Activated CD8-positive, alpha-beta memory T cell treated with anti-CD3 and anti-CD28 coated beads for 48 hours (primary cell): Measurements from ENCODE around the gene NT5DC1.
A peak's percentile ranks its signal among the peaks of the same experiment; 100 is the strongest.

Experiments
- DNase-seq, 3 experiments: peaks; one replicate each; pipeline ENCODE4 v3.0.0-alpha.2; 2020; ENCODE audit warnings: low read depth in 2 of 3, low spot score in 2 of 3

NT5DC1 gene

DNA sequence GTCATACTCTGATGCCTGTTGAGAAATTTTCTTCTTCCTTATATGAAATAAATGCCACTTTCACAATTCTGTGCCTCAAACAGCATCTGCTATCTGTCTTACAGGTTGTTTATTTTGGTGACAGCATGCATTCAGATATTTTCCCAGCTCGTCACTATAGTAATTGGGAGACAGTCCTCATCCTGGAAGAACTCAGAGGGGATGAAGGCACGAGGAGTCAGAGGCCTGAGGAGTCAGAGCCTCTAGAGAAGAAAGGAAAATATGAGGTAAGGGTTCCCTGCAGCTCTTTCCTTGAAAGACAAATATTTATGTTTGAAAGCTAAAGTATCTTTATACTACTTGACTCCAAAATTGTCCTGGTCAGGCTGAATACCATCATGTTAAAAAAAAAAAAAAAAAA, 137.4 kb downstream of the NT5DC1 start:
- no peak for DNase-seq

DNA sequence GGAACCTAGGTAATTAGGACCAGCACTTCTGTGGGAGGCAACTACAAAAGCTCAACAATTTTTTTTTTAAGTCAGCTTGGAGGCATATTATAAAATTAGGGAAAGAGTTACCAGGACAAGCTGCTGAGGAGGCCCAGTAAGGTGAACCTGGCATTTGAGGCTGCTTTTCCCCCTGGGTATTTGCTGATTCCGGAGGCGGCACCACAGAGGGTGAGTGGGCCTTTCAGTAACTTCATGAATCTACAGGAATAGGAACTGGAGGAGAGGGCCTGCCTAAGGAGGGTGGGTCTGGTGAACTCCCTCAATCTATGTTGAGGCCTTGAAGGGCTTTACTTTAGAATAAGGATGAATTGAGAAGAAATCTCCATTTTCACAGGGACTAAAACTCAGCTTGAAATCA, 138.6 kb downstream of the NT5DC1 start:
- no peak for DNase-seq

DNA sequence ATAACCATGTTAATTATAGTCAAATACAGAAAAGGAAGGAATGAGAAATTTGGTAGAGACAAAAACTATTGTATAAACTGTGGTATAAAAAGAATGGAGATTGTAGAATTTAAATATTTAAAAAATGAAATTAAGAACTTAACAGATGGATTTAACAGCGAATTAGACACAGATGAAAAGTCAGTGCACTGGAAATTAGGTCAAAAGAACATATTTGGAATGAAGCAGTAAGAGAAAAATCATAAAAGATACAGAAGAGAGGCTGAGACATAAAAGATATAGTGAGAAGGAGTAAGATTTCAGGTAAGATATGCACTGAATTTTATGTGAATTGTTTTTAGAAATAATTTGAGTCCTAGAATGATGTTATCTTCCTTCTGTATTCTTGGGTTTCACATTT, 139.2 kb downstream of the NT5DC1 start:
- DNase-seq: no peak

DNA sequence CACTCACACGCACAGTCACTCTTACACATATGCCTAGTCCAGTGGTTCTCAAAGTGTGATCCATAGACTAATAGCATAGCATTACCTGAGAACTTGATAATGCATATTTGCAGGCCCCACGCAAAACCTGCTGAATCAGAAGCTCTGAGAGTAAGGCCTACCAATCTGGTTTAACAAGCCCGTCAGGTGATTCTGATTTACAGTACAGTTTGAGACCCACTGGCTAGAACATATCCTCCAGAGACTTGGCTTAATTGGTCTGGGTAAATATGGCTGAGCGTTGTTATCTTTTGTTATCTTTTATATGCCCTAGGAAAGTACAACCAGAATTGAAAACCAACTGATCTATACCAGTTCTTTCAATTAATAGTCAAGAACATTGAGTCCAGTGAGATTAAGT, 143.6 kb downstream of the NT5DC1 start:
- DNase-seq: no peak

DNA sequence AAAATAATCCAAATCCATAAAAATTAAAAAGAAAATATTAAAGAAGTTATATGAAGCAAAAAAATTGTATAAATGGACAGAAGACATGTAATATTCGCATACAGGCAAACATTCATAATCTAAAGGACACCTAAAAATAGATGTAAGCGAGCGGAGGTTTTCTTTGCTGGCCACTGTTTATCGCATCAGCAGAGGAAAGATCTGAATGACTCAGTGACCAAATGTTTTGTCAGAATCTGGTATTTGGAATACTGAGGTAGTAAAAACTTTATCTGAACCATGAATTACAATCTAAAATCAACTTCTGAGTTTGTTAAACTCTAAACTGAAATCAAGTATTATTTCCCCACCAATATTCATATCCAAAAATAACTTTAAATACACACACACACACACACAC, 145.4 kb downstream of the NT5DC1 start:
- DNase-seq: no peak

DNA sequence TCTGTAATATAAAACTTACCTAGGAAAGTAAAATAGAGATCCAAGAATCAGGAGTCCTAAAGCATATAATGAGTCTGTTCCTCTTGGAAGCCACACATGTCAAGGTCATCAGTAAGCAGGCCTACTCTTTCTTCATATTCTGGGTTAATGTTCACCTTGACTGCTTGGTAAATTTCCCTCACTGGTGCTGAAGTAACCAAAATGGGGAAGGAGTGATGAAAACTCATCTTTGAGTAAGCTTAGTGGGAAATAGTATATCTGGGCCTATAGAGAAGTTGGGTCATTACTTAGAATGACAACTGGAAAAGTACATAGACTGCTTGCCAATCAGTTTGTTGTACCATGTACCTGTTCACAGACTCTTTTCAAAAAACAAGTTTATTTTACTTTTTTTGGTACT, 146.6 kb downstream of the NT5DC1 start:
- DNase-seq: no peak

DNA sequence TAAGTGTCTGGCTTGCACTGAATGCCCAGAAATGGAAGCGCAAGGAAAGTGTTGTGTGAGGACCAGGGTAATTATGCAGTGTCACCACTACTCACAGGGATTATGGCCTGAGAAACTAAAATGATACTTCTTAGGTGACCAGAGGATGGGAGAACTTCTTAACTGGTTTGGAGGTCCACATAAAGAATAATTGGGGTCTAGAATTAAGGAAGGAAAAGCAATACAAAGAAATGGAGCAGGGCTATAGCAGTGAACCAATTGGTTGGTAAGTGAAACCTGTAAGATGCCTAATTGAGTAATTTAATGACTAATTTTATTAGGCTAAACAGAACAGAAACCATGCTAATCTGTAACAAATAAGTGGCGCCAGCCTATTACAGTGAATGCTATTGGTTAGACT, 147.9 kb downstream of the NT5DC1 start:
- no peak for DNase-seq

DNA sequence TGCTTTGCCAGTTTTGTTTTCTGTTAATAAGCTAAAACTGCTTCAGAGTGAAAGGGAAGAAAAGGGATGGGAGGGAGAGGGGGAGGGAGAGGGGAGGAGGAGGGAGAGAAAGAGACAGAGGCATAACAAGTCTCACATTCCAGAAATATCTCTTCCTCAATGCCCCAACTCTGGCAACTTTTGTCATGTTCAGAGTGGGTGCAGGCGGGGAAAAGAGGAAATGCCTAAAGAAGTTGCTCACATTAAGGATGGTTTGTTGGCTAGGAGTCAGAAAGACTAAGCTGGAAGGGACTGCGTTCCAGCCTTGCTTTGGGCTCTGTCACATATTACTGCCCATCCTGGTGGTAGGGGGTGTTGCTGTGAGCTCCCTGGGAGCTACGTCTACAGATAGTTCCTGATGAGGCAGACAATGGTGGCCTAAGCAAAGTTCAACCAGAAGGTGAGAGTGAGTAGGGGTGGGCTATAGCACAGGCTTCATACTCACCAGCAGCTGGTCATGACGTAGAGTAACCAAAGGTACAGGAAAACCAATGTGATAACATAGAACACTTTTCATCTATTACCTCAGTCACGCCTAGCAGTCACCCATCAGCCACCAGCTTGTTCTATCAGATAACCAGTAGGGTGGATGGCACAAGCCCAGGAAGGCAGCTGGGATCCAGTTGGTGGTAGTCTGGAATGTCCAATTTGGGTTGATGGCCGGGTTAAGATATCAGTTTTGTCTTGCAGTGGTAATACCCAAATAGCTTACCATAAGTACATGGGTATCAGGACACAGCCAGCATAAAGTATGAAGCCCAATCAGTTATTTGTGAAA, 151.1 kb downstream of the NT5DC1 start:
- DNase-seq: no peak

DNA sequence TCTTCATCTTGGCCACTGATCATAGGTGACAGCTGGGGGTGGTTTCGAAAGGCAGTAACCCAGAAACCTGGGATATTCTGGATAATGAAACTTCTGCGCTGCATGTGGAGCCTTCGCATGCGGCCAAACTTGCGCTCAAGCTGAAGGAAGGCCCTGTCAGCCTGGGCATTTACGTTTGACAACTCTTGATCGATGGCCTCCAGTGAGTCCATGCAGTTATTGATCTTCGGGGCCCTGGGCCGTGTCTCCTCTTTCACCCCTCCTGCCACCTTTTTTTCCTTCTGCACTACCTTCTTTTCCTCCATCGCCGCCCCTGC, 152.5 kb downstream of the NT5DC1 start:
- no peak for DNase-seq

DNA sequence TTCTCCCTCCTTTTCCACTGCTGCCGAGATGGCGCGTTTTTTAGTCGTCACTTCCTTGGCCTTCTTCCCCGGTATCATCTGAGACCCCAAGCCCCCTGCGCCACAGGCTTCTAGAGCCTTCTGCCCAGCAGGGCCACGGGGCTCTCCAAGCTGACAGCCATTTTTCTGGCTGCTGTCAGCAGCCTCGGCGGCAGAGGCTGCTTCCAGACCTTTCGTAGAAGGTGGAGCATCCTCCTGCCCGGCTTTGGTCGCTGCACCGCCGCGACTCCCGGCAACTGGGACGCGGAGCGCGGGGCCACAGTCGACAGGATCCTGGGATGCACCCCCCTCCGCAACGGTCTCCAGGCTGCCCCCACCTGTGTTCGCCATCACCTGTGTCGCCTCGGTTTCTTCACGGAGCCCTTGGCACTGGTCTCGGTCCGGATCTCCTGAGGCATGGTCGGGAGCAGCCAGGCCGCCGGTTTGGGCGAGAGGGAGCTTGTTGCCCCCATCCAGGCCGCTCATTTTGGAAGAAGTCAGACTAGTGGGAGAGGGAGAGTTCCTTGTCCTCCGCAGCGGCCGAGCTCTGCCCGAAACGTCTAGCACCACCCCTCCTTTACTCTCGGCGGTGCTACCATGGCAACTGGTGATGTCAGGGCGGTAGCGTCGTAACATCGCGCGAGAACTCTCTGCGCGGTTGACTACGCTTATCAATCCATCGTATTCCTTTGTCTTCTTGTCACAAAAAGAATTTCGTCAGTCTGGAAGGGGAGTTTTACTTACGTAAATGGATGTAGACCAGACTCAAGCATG, 153.0 kb downstream of the NT5DC1 start, which contains the start of gene TSPYL4:
TSS of gene TSPYL4 (minus strand) at position 571 of the 792 bp plus-strand sequence. CDS start at position 504, 67 bp downstream.
- peak; percentile 60 to 72 (median 70) for DNase-seq

DNA sequence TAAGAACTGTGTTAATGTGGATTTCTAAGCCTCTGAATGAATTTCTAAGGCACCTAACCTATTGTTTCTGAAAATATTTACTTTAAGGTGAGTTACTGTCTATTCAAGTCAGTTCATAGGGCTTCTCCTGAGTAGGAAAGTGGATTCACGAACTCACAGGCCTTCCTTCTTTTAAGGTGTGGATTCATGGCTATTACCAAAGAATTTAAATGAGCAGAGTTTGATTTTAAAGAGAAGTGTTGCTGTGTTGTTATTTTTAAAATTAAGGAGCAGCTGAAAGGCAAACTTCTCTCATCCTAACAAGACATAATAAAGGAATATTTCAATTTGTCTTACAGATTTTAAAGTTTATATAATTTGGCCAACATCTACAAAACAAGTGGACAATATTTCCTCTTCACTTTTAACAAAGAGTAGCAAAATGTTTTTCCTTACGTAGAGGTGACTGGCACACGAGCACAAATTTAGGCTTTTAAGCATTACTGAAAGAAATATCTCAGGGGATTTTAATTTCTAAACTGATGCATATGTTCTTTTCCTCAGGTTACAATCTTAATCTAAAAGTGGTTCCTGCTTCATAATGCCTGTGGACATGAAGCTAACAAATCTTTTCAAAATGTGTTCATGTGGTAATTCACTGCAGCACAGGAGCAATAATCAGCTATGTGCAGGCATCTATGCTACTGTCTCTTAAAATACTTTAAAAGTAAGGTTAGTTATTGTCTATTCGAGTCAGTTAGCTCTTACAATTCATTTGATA, 153.8 kb downstream of the NT5DC1 start:
- no peak for DNase-seq

DNA sequence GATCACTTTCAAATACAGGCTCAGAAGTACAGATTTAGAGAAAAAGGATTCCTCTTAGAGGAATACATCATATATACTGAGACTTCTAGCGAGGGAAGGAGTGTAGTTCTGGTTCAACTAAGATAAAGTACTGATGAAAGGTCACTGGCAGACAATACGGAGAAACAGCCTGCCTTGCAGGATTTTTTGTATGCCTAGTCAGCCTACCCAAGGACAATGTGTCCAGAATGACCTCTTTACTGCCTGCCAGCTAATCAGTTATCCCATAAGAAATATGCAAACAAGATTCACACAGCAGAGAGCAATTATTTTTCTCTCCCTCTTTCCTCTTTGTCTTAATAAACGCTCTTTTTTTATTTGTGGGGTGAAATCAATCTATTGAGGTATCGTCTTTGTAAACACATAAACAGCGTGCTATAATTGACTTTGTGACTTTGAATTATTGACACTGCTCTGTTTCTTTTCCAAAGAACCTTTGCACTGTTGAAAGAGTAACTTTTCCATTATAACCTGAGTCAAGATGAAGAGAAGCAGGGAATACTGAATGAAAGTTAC, 154.7 kb downstream of the NT5DC1 start:
- no peak for DNase-seq

DNA sequence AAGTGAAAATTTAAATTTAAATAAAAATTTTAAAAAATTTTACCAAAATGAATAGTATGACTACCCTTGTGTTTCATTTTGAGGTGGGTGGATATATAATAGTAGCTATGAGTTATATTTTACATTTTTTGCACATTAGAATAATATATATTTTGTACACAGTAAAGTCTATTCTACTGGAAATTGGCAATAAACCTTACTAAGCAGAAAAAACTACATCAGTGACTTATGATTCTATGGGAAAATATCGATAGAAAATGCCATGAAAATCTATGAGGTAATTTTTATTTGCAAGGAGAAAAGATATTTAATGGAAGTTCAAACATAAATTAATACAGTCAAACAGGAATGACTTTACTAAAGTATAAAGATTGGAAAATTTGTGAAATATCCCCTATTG, 156.0 kb downstream of the NT5DC1 start:
- DNase-seq: no peak

DNA sequence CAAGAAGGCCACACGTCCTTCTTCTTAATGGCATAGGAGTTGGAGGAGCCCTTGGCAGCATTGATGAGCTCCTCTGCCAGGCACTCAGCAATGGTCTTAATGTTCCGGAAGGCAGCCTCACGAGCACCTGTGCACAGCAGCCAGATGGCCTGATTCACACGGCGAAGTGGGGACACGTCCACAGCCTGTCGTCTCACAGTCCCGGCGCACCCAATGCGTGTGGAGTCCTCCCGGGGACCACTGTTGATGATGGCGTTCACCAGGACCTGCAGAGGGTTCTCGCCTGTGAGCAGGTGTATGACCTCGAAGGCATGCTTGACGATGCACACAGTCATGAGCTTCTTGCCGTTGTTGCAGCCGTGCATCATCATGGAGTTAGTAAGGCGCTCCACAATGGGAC, 157.9 kb downstream of the NT5DC1 start:
- no peak for DNase-seq

DNA sequence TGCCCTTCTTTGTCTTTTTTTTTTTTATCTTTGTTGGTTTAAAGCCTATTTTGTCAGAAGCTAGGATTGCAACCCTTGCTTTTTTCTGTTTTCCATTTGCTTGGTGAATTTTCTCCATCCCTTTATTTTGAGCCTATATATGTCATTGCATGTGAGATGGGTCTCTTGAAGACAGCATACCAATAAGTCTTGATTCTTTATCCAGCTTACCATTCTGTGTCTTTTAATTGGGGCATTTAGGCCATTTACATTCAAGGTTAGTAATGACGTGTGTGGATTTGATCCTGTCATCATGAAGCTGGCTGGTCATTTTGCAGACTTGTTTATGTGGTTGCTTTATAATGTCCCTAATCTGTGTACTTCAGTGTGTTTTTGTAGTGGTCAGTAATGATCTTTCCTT, 162.7 kb downstream of the NT5DC1 start:
- no peak for DNase-seq

DNA sequence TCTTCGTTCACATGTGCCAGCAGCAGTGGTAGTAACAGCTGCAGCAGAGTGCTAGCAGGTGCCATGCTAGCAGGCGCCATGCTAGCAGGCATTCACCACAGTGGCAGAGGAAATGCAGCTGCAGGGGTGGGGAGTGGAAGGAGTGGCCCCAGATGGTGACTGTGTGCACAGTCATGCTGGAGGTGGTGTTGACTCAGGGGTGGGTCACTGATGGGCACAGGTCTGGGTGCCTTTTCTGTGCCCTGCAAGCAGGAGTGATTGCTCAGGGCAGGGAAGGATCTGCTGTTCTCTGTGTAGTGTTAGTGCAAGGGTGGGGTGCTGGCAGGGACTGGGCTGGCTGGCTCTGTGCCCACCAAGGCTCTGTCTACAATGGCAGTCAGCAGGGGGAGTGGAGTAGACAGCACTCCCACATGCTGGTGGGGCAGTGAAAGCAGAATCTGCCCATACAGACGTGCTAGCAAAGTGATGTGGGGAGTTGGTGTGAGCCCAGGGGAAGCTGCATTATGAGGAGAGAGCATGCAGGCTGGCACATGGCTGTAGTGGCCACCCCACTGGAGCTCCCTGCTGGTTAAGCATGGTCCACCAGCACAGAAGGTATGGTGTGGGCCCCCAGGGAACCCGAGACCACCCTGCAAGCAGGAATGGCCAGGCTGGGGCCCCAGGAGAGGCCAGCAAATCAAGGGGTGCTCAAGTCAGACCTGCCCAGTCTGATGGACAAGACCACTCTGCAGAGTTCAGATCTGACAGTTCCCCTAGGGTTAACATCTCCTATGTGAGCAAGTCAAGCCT, 164.6 kb downstream of the NT5DC1 start:
- no peak for DNase-seq

DNA sequence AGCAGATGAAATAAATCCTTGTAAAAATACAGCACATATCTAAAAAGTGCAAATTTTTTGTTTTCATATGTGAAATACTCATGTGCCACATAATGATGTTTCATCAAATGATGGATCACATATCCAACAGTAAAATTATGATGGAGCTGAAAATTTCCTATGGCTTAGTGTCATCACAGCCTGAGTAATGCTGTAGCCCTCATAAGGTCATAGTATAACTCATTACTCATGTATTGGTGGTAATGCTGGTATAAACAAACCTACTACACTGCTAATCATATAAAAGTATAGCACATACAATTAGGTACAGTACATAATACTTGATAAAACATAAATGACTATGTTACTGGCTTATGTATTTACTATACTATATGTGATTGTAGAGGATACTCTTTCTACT, 166.2 kb downstream of the NT5DC1 start:
- DNase-seq: no peak

DNA sequence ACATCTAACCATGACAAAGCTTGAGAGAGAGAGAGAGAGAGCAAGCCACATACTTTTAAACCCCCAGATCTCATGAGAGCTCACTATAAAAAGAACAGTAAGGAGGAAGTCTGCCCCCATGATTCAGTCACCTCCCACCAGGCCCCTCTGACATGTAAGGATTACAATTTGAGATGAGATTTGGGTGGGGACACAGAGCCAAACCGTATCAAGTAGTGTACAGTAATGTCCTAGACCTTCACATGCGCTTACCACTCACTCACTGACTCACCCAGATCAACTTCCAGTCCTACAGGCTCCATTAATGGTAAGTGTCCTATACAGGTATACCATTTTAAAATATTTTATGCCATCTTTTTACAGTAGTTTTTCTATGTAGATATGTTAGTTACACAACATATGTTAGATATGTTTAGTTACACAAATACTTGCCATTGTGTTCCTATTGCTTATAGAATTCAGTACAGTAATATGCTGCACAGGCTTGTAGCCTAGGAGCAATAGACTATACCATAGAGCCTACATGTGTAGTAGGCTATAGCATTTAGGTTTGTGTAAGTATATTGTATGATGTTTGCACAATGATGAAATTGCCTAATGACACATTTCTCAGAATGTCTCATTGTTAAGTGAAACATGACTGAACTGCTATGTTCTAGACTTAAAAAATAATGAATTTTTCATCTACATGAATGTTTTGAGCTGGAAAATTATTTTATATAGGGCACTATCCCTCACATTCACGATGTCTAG, 167.4 kb downstream of the NT5DC1 start:
- no peak for DNase-seq

DNA sequence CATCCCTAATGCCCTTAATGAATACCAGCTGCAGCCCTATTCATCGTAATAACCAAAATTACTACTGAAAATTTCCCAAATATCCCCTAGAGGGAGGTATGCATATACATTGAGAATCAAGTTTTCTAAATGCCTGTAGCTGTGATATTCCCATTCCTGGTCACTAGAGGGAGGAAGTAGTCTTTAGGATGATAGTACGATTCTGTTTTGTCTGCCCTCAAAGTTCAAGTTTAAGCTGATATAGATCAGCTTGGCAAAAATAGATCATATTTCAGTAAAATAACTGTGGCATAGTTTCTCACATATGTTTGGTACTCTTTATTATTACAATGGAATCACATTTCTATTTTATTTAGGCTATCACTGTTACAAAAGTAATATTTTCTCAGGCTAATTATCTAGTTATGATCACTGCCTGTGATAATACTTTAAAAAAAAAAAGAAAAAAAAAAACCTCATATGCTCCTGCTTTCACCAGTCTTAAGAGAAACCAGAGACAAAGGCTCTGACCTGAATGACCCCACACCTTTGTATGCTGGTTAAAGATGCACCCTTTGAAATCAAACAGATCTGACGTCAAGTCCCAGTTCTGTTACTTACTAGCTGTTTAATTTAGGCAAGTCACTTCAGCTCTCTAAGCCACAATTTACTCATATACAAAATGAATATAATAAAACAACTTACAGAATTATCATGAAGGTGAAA, 168.1 kb downstream of the NT5DC1 start:
- DNase-seq: no peak
